Tibial nerve (tissue), 4 donors: ENCODE measurements around the gene DRD1.

Experiments used
- CTCF ChIP-seq, 5 experiments: fragments of 200-600 bp in 3 of 5; fragments of 450-650 bp in 2 of 5; sonication (generic) in 3 of 5; IDR thresholded peaks; one replicate each; pipeline ENCODE4 v1.5.1; 2016 to 2019; ENCODE audit warnings: antibody characterized with exemption in 5 of 5, mild to moderate bottlenecking in 3 of 5, moderate library complexity in 2 of 5
- EP300 ChIP-seq, 2 donors: sonication (generic); formaldehyde crosslinking; IDR thresholded peaks; one replicate each; pipeline ENCODE4 v1.6.1; 2017; ENCODE audit warnings: antibody characterized with exemption in 2 of 2, mild to moderate bottlenecking in 1 of 2
- POLR2A ChIP-seq, 2 donors: fragments of 450-650 bp; IDR thresholded peaks; one replicate each; pipeline ENCODE4 v1.6.1; 2017; ENCODE audit warnings: antibody characterized with exemption in 2 of 2, mild to moderate bottlenecking in 2 of 2, moderate library complexity in 2 of 2

GRCh38 chr5:175468892-175469291 lies 24.9 kb upstream of the DRD1 start:
- TF ChIP-seq EP300 (IDR thresholded peaks at IDR 0.05) (no peak), CTCF (IDR thresholded peaks at IDR 0.05) (no peak), POLR2A (IDR thresholded peaks at IDR 0.05) (no peak)
